Activated gamma-delta T cell (primary cell): ENCODE measurements around the gene FADS1.

Source experiments
- DNase-seq: peaks from one replicate; lab custom pipeline; 2025; lab: John Stamatoyannopoulos, UW

The FADS1 gene

GRCh38 chr11:61826930-61827570 lies 10.2 kb upstream of the FADS1 start:
- no peak for DNase-seq

- no peak for DNase-seq
These were observed 3.4 kb upstream of the FADS1 start for GRCh38 chr11:61820174-61820573.

GRCh38 chr11:61817471-61818202 lies 834 bp upstream of the FADS1 start:
- no peak for DNase-seq

- DNase-seq = peak; percentile 55
These were observed 740 bp downstream of the FADS1 start for GRCh38 chr11:61815790-61816735.

GRCh38 chr11:61814958-61815789 lies 1.6 kb downstream of the FADS1 start:
- peak; percentile 54 for DNase-seq

GRCh38 chr11:61814247-61814957 lies 2.4 kb downstream of the FADS1 start:
- no peak for DNase-seq

GRCh38 chr11:61812736-61813411 lies 3.9 kb downstream of the FADS1 start:
- no peak for DNase-seq

- no peak for DNase-seq
These were observed 5.0 kb downstream of the FADS1 start for GRCh38 chr11:61811831-61812230.

GRCh38 chr11:61810671-61811175 lies 6.1 kb downstream of the FADS1 start:
- no peak for DNase-seq

- no peak for DNase-seq
These were observed 10.0 kb downstream of the FADS1 start for GRCh38 chr11:61806785-61807184.

GRCh38 chr11:61805146-61805545 lies 11.7 kb downstream of the FADS1 start:
- no peak for DNase-seq

GRCh38 chr11:61803889-61804647 lies 12.7 kb downstream of the FADS1 start:
- DNase-seq = no peak

- no peak for DNase-seq
These were observed 14.2 kb downstream of the FADS1 start for GRCh38 chr11:61802605-61803004.

- no peak for DNase-seq
These were observed 16.2 kb downstream of the FADS1 start for GRCh38 chr11:61800331-61801281.

GRCh38 chr11:61799665-61800284 lies 17.0 kb downstream of the FADS1 start:
- DNase-seq = no peak

GRCh38 chr11:61797263-61797944 lies 19.4 kb downstream of the FADS1 start:
- no peak for DNase-seq

- DNase-seq = no peak
These were observed 20.8 kb downstream of the FADS1 start for GRCh38 chr11:61795876-61796526.
